SK-N-SH (cell line): ENCODE measurements around the gene WDR77. TPM values are rescaled to one million over a fixed set of nuclear protein-coding genes. Genes with fewer than 3 reads are reported as not detected.

Experiments used
- CTCF ChIA-PET: fragments of 300-600, 350-600 bp; formaldehyde crosslinking; extraction: SDS; loops from one replicate; lab custom pipeline; 2021; lab: Yijun Ruan, JAX
- POLR2A ChIA-PET: fragments of 350-600 bp; sonication (Branson Sonifier 250); formaldehyde crosslinking; extraction: SDS; loops from one replicate; lab custom pipeline; 2020; ENCODE audit warnings: antibody characterized with exemption, inconsistent platforms; lab: Yijun Ruan, JAX
- DNase-seq: peaks from one replicate; pipeline ENCODE4 v3.0.0; 2012
- H2AFZ ChIP-seq: fragments of 200-600 bp; sonication (generic); 2 replicates; pipeline ENCODE4 v1.8.1; 2016; ENCODE audit warnings: antibody characterized with exemption, mild to moderate bottlenecking, low read depth
- H3F3A ChIP-seq: fragments of 200-600 bp; sonication (generic); replicated peaks from 2 replicates; pipeline ENCODE3; 2016; ENCODE audit warnings: antibody characterized with exemption, mild to moderate bottlenecking; ENCODE audit not compliant: insufficient read depth
- H3K27ac ChIP-seq, 2 experiments: fragments of 200-500 bp in 1 of 2; fragments of 200-600 bp in 1 of 2; sonication (Bioruptor generic) in 1 of 2; sonication (generic), shearing (Covaris generic) in 1 of 2; 2 replicates each; pipeline versions ENCODE4 v1.5.1 to v1.6.1; 2014 to 2016; ENCODE audit warnings: low read depth in 2 of 2, inconsistent platforms in 1 of 2, low read length in 1 of 2, mild to moderate bottlenecking in 1 of 2, mixed read lengths in 1 of 2
- H3K27me3 ChIP-seq: fragments of 200-600 bp; sonication (generic), shearing (Covaris generic); 2 replicates; pipeline ENCODE4 v1.6.1; 2016; ENCODE audit warnings: mixed run types; ENCODE audit not compliant: insufficient read depth
- H3K36me3 ChIP-seq, 2 experiments: fragments of 200-500 bp in 1 of 2; fragments of 200-600 bp in 1 of 2; sonication (Bioruptor generic) in 1 of 2; sonication (generic) in 1 of 2; replicated peaks in 1 of 2; 2 replicates each; pipeline versions ENCODE3 to v1.5.1; 2014 to 2016; ENCODE audit warnings: low read length in 1 of 2, mild to moderate bottlenecking in 1 of 2; ENCODE audit not compliant: insufficient read depth in 2 of 2, control insufficient read depth in 1 of 2
- H3K4me1 ChIP-seq, 2 experiments: fragments of 200-500 bp in 1 of 2; fragments of 200-600 bp in 1 of 2; sonication (Bioruptor generic) in 1 of 2; sonication (generic), shearing (Covaris generic) in 1 of 2; 2 replicates each; pipeline versions ENCODE4 v1.5.1 to v1.6.1; 2014 to 2016; ENCODE audit warnings: low read depth in 1 of 2, low read length in 1 of 2, mixed run types in 1 of 2; ENCODE audit not compliant: insufficient read depth in 2 of 2, control insufficient read depth in 1 of 2
- H3K4me2 ChIP-seq: fragments of 200-600 bp; sonication (generic), shearing (Covaris generic); 2 replicates; pipeline ENCODE4 v1.6.1; 2017; ENCODE audit warnings: mixed run types
- H3K4me3 ChIP-seq, 2 experiments: fragments of 200-500 bp in 1 of 2; fragments of 200-600 bp in 1 of 2; sonication (Bioruptor generic) in 1 of 2; sonication (generic), shearing (Covaris generic) in 1 of 2; 2 replicates each; pipeline versions ENCODE4 v1.5.1 to v1.8.1; 2014 to 2016; ENCODE audit warnings: low read depth in 2 of 2, inconsistent platforms in 1 of 2, low read length in 1 of 2, mild to moderate bottlenecking in 1 of 2, mixed read lengths in 1 of 2, moderate library complexity in 1 of 2
- H3K79me2 ChIP-seq: fragments of 200-600 bp; sonication (generic); 2 replicates; pipeline ENCODE4 v1.8.1; 2017; ENCODE audit warnings: mild to moderate bottlenecking; ENCODE audit not compliant: insufficient read depth
- H3K9ac ChIP-seq: fragments of 200-600 bp; sonication (generic); 2 replicates; pipeline ENCODE4 v1.6.1; 2017; ENCODE audit warnings: mixed run types
- H3K9me2 ChIP-seq: fragments of 200-600 bp; sonication (generic); 2 replicates; pipeline ENCODE4 v1.6.1; 2017; ENCODE audit warnings: mixed run types
- H3K9me3 ChIP-seq: fragments of 200-600 bp; sonication (generic); 2 replicates; pipeline ENCODE4 v1.6.1; 2017; ENCODE audit warnings: mixed run types, mild to moderate bottlenecking, moderate library complexity
- H4K20me1 ChIP-seq: fragments of 200-600 bp; sonication (generic); 2 replicates; pipeline ENCODE4 v1.6.1; 2017; ENCODE audit warnings: mild to moderate bottlenecking, mixed run types; ENCODE audit not compliant: insufficient read depth
- ELF1 ChIP-seq: IDR thresholded peaks from 2 replicates; pipeline ENCODE4 v1.4.0; 2012
- GABPA ChIP-seq: IDR thresholded peaks from 2 replicates; pipeline ENCODE4 v1.4.0; 2012; ENCODE audit warnings: low read depth, mild to moderate bottlenecking
- GATA2 ChIP-seq: sonication (generic); formaldehyde crosslinking; IDR thresholded peaks from 2 replicates; pipeline ENCODE4 v1.5.0; 2020; ENCODE audit warnings: mild to moderate bottlenecking, missing genetic modification reagents
- JUND ChIP-seq: IDR thresholded peaks from 2 replicates; pipeline ENCODE4 v1.4.0; 2012
- NFIC ChIP-seq: IDR thresholded peaks from 2 replicates; pipeline ENCODE4 v1.4.0; 2012; ENCODE audit warnings: borderline replicate concordance
- NRF1 ChIP-seq: IDR thresholded peaks from 2 replicates; pipeline ENCODE4 v1.6.1; 2012; ENCODE audit warnings: low read depth, mild to moderate bottlenecking, low read length
- RAD21 ChIP-seq: IDR thresholded peaks from 2 replicates; pipeline ENCODE4 v1.6.1; 2012; ENCODE audit warnings: mild to moderate bottlenecking, low read length
- RXRA ChIP-seq: IDR thresholded peaks from 2 replicates; pipeline ENCODE4 v1.4.0; 2012; ENCODE audit warnings: low read depth, mild to moderate bottlenecking, borderline replicate concordance
- SIN3A ChIP-seq: IDR thresholded peaks from 2 replicates; pipeline ENCODE4 v1.6.1; 2012; ENCODE audit warnings: low read depth, mild to moderate bottlenecking, low read length, moderate library complexity, borderline replicate concordance
- TAF1 ChIP-seq: IDR thresholded peaks from 2 replicates; pipeline ENCODE4 v1.6.1; 2012; ENCODE audit warnings: low read depth, mild to moderate bottlenecking, low read length, moderate library complexity, borderline replicate concordance
- TEAD4 ChIP-seq: IDR thresholded peaks from 2 replicates; pipeline ENCODE4 v1.4.0; 2012; ENCODE audit warnings: mild to moderate bottlenecking, borderline replicate concordance; ENCODE audit not compliant: insufficient read depth
- YY1 ChIP-seq: IDR thresholded peaks from 2 replicates; pipeline ENCODE4 v1.4.0; 2012; ENCODE audit warnings: low read depth, mild to moderate bottlenecking
- WGBS: methylation state at CpG from one replicate; pipeline ENCODE4 v1.1.6; 2017; ENCODE audit warnings: low lambda C conversion rate; 5-methylcytosine and 5-hydroxymethylcytosine counted together
- polyA plus RNA-seq, 3 experiments: library from polyadenylated mRNA; depleted of rRNA; stranded (reverse); fragments of >200 nt; gene quantifications; 2 replicates each; pipeline ENCODE4 v1.2.3, GENCODE V29; 2012
- TF ChIP-seq, protein P1 (sequence below): IDR thresholded peaks from 2 replicates; pipeline ENCODE4 v1.4.0; 2012; ENCODE audit warnings: low read depth, borderline replicate concordance

WDR77 gene
- polyA plus RNA-seq, 1 of the 3 experiments (the other 2 are of a cell fraction) = 97.1 TPM

DNA sequence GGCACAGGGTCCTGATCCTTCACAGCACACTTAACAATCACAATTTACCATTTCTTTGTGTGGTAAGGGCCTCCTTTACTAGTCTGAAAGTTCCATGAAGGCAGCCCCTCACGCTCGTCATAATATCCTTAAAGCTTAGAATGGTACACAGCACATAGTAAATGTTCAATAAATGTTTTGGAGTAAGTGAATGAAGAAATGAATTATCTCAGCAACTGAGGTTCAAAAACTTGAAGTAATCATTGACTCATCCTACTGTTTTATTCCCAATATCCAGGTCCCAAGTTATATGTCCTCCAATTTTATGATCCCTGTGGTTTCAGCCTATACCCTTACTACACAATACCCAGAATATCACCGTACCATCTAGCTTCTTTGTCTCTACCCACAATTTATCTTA is 22.5 kb upstream of the WDR77 start:
- Histone ChIP-seq H3K9me2 (no peaks in the 10 kb centered on the region), H3K4me3 (no peak overlapping the region), H3K27ac (no peak overlapping the region), H3K36me3 (peaks cover 6 to 13% of the 10 kb centered on the region in 2 experiments), H3K4me1 (no peaks in the 10 kb centered on the region), H3K9ac (no peak overlapping the region), H3K9me3 (no peaks in the 10 kb centered on the region), H3K27me3 (no peaks in the 10 kb centered on the region), H2AFZ (no peak overlapping the region), H4K20me1 (no peaks in the 10 kb centered on the region), H3K4me2 (no peak overlapping the region), H3K79me2 (no peaks in the 10 kb centered on the region), H3F3A (no peaks in the 10 kb centered on the region)
- no peak for DNase-seq
- ChIA-PET POLR2A (no interaction called here), CTCF (interaction anchor here (1.1 kb wide), 1 partner anchor 9 kb away, joined by 3 read pairs; no protein-coding TSS in a partner anchor)
- no peak for TF ChIP-seq GABPA
- no peak for TF ChIP-seq RAD21
- TF ChIP-seq NFIC = no peak
- WGBS = 94% methylated on average over 3 of the region's 3 CpGs

DNA sequence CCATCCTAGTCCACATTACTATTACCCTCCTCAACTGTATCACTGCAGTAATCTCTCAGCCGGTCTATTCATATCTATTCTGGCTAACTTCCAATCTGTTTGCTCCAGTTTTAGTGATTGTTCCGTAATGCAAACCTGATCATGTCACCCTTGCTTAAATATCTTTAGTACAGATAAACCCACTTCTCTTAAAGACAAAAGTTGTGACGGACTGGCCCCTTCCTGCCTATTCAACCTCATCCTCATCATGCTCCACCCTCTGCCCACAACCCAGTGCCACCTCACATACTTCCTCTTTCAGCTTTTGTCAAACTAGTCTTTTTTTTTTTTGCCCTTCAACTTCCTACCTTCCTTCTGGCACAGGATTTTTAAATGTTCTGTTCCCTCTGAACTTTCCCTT is 22.0 kb upstream of the WDR77 start:
- TF ChIP-seq ELF1 (no peak), RXRA (no peak), NFIC (no peak), GATA2 (CRISPR knock-in tag) (no peak), YY1 (no peak), TAF1 (no peak), TEAD4 (no peak), SIN3A (no peak), GABPA (no peak), JUND (no peak), NRF1 (no peak)
- TF ChIP-seq, protein P1, sequence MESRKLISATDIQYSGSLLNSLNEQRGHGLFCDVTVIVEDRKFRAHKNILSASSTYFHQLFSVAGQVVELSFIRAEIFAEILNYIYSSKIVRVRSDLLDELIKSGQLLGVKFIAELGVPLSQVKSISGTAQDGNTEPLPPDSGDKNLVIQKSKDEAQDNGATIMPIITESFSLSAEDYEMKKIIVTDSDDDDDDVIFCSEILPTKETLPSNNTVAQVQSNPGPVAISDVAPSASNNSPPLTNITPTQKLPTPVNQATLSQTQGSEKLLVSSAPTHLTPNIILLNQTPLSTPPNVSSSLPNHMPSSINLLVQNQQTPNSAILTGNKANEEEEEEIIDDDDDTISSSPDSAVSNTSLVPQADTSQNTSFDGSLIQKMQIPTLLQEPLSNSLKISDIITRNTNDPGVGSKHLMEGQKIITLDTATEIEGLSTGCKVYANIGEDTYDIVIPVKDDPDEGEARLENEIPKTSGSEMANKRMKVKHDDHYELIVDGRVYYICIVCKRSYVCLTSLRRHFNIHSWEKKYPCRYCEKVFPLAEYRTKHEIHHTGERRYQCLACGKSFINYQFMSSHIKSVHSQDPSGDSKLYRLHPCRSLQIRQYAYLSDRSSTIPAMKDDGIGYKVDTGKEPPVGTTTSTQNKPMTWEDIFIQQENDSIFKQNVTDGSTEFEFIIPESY = no peak
- WGBS = 84% methylated on average over 3 of the region's 3 CpGs
- H3K9me3 ChIP-seq = no peaks in the 10 kb centered on the region
- H3K4me2 ChIP-seq = no peak overlapping the region
- ChIA-PET CTCF (interaction anchor here (1.1 kb wide), 1 partner anchor 9 kb away, joined by 3 read pairs; no protein-coding TSS in a partner anchor), POLR2A (no interaction called here)
- H3F3A ChIP-seq = no peaks in the 10 kb centered on the region
- H4K20me1 ChIP-seq = no peaks in the 10 kb centered on the region
- no peak overlapping the region for H3K9ac ChIP-seq
- peaks cover 10 to 13% of the 10 kb centered on the region in 2 experiments for H3K36me3 ChIP-seq
- H3K9me2 ChIP-seq = no peaks in the 10 kb centered on the region
- H3K4me3 ChIP-seq = no peak overlapping the region
- no peaks in the 10 kb centered on the region for H3K79me2 ChIP-seq
- DNase-seq = no peak
- H3K27me3 ChIP-seq = no peaks in the 10 kb centered on the region
- H3K27ac ChIP-seq = no peak overlapping the region
- no peak overlapping the region for H2AFZ ChIP-seq
- H3K4me1 ChIP-seq = no peaks in the 10 kb centered on the region
